ENCODE results near the gene ELFN1. TPM values are rescaled to one million over a fixed set of nuclear protein-coding genes. Genes with fewer than 3 reads are reported as not detected.

Gene ELFN1
- total RNA-seq, 4 donors from 2014 or later: 1.4 to 2.5 (median 1.9) TPM

DNA sequence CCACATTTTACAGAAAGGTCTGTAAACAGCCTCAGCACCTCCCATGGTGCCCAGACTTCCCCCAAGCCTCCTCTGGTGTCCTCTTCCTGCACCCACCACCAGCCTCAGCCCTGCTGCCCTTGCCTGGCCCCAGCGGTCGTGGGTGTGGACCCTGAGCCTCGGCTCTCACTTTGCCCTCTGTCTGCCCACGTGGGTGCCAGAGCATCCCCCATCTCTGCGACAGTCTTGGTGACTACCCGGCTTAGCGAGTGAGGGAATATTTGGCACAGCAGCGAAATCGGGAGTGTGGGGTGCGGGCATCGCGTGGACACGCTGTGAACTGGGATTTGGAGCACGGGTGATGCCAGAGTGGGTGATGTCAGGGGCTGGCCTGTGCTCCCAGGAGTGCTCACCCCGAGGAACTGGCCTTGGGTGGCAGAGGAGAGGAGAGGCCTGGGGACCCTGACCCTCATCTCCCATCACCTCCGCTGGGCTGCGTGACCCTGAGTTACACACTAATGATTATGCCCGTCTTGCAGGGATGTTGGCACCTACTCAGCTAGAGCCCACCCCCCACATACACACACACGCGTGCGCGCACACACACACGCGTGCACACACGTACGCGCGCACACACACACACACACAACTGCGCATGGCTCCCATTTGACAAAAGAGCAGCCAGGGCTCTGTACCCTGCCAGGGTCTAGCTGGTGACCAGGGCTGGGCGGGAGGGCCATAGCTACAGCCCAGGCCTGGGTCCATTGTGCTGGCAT is 8.7 kb downstream of the ELFN1 start:
- H3K4me1 ChIP-seq: no peaks in the 10 kb centered on the region
- H3K4me3 ChIP-seq: no peak overlapping the region
- DNase-seq (ENCODE audit: low spot score in 2 of 2): peak; percentile 47 to 72
- peaks cover 44% of the 10 kb centered on the region for H3K27me3 ChIP-seq
- H3K9me3 ChIP-seq: no peaks in the 10 kb centered on the region
- WGBS: 92% methylated on average over 28 of the region's 30 CpGs
- no peaks in the 10 kb centered on the region for H3K36me3 ChIP-seq
- no peak overlapping the region for H3K27ac ChIP-seq
- TF ChIP-seq POLR2AphosphoS5 (IDR thresholded peaks at IDR 0.05): no peak
- TF ChIP-seq, protein P1, sequence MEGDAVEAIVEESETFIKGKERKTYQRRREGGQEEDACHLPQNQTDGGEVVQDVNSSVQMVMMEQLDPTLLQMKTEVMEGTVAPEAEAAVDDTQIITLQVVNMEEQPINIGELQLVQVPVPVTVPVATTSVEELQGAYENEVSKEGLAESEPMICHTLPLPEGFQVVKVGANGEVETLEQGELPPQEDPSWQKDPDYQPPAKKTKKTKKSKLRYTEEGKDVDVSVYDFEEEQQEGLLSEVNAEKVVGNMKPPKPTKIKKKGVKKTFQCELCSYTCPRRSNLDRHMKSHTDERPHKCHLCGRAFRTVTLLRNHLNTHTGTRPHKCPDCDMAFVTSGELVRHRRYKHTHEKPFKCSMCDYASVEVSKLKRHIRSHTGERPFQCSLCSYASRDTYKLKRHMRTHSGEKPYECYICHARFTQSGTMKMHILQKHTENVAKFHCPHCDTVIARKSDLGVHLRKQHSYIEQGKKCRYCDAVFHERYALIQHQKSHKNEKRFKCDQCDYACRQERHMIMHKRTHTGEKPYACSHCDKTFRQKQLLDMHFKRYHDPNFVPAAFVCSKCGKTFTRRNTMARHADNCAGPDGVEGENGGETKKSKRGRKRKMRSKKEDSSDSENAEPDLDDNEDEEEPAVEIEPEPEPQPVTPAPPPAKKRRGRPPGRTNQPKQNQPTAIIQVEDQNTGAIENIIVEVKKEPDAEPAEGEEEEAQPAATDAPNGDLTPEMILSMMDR (IDR thresholded peaks at IDR 0.05): no peak
- no peak for TF ChIP-seq POLR2A (IDR thresholded peaks at IDR 0.05)
- no peak for TF ChIP-seq EP300 (IDR thresholded peaks at IDR 0.05)

DNA sequence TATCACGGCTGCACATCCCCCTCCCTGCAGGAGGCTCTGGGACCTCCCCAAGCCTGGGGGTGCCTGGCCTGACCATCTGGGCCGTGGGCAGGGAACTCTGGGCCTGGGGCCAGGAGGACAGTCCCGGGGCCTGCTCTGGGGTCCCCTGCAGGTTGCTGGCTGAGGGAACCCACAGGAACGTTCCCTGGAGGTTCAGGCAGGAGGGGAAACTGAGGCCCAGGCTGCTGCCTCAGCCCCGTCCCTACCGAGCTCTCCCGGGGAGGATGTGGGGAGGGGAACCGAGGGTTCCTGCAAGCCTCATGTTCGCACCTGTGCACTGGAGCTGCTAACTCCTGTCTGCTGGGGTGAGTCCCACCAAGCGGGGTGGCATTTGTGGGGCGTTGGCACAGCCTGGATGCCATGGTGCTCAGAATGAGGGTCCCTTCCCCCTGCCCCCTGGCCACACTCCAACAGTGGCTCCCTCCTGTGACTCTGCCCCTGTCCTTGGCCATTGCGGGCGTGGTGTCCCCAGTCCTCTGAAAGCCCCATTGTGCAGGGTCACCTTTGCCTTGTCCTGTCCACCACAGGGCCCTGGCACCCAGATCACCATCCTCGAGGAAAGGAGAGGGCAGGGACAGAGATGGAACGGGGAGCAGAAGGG is 9.4 kb downstream of the ELFN1 start:
- Histone ChIP-seq H3K36me3 (no peaks in the 10 kb centered on the region), H3K27me3 (peaks cover 37% of the 10 kb centered on the region), H3K4me3 (no peak overlapping the region), H3K27ac (no peak overlapping the region), H3K4me1 (no peaks in the 10 kb centered on the region), H3K9me3 (no peaks in the 10 kb centered on the region)
- peak; percentile 46 to 74 for DNase-seq (ENCODE audit: low spot score in 2 of 2)
- TF ChIP-seq POLR2A (IDR thresholded peaks at IDR 0.05) (no peak), EP300 (IDR thresholded peaks at IDR 0.05) (no peak), POLR2AphosphoS5 (IDR thresholded peaks at IDR 0.05) (no peak)
- TF ChIP-seq, protein P1 (IDR thresholded peaks at IDR 0.05): no peak
- WGBS: 91% methylated on average over 4 of the region's 15 CpGs

DNA sequence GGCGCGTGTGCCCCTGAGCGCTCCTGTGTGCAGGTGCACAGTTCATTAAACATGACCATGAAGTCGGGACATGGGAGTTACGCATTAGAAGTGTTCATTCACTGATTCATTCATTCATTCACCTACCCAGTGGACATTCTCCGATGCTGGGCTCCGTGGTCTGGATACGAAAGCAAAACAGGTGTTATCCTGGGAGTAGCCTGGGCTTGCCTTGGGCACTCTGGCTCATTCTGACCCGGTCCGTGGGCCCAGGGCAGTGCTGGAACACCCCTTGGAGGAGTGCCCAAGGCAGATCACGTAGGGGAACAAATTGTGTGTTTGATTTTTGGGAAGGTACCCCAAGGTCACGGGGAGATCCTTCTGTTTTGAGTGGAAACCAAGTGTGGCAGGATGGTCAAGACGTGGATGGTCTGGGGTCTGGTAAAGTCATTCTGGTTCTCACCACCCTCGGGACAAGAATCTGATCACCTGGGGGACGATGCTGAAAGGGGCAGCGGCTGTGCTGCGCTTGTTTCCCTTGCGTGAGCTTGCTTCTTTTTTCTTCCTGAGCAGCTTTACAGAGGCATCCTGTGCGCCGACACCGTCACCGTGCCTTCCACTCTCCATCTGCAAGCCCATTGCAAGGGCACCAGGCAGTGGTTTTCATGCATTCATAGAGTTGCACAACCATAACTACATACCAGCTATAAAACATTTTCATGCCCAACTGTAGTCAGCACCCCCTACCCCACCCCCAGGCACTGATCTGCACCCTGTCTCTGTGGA is 10.1 kb downstream of the ELFN1 start:
- Histone ChIP-seq H3K27ac (no peak overlapping the region), H3K36me3 (no peaks in the 10 kb centered on the region), H3K4me3 (no peak overlapping the region), H3K4me1 (no peaks in the 10 kb centered on the region), H3K27me3 (peaks cover 30% of the 10 kb centered on the region), H3K9me3 (peaks cover 5% of the 10 kb centered on the region)
- 89% methylated on average over 22 of the region's 22 CpGs for WGBS
- DNase-seq (ENCODE audit: low spot score in 2 of 2): peak; percentile 48 to 55
- TF ChIP-seq POLR2AphosphoS5 (IDR thresholded peaks at IDR 0.05) (no peak), POLR2A (IDR thresholded peaks at IDR 0.05) (no peak), EP300 (IDR thresholded peaks at IDR 0.05) (no peak)
- TF ChIP-seq, protein P1 (IDR thresholded peaks at IDR 0.05): no peak

- 80% methylated on average over 9 of the region's 9 CpGs for WGBS
- no peak overlapping the region for H3K4me3 ChIP-seq
- H3K9me3 ChIP-seq: peaks cover 7% of the 10 kb centered on the region
- TF ChIP-seq EP300 (IDR thresholded peaks at IDR 0.05) (no peak), POLR2A (IDR thresholded peaks at IDR 0.05) (no peak), POLR2AphosphoS5 (IDR thresholded peaks at IDR 0.05) (no peak)
- TF ChIP-seq, protein P1 (IDR thresholded peaks at IDR 0.05): no peak
- H3K27ac ChIP-seq: no peak overlapping the region
- peak in 1 of 2 donors; percentile 45 for DNase-seq (ENCODE audit: low spot score in 2 of 2)
- no peaks in the 10 kb centered on the region for H3K4me1 ChIP-seq
- peaks cover 18% of the 10 kb centered on the region for H3K27me3 ChIP-seq
- no peaks in the 10 kb centered on the region for H3K36me3 ChIP-seq
These were observed 11.5 kb downstream of the ELFN1 start for GRCh38 chr7:1681581-1681980.
